Measurements from ENCODE around the gene MPC1L.

The MPC1L gene

GRCh38 chrX:40671126-40671525 is 47.9 kb downstream of the MPC1L start:
- Histone ChIP-seq H2AK5ac (ENCODE audit: low read length, severe bottlenecking) (no peak overlapping the region), H2AFZ (ENCODE audit: low read depth, low read length) (no peak overlapping the region), H3K18ac (ENCODE audit: low read depth in 1 of 2, low read length in 2 of 2) (no peak overlapping the region), H2BK120ac (ENCODE audit: low read depth, low read length) (no peak overlapping the region), H3K4me1 (ENCODE audit: control insufficient read depth, insufficient read depth, low read depth, low read length) (no peaks in the 10 kb centered on the region), H3K4ac (ENCODE audit: low read depth in 1 of 2, low read length in 2 of 2) (no peak overlapping the region), H3K23ac (ENCODE audit: low read length in 2 of 2) (no peak overlapping the region), H2BK15ac (ENCODE audit: low read depth, poor library complexity, severe bottlenecking) (no peak overlapping the region), H3K4me3 (ENCODE audit: insufficient read depth in 1 of 2, low read depth in 1 of 2, low read length in 2 of 2) (no peak overlapping the region), H2BK12ac (ENCODE audit: low read length in 2 of 2) (no peak overlapping the region), H3K27ac (ENCODE audit: low read length, poor library complexity, severe bottlenecking) (no peak overlapping the region), H4K8ac (ENCODE audit: low read length) (no peak overlapping the region), H3K9me3 (ENCODE audit: control insufficient read depth, low read length) (no peaks in the 10 kb centered on the region), H3K14ac (ENCODE audit: low read length in 2 of 2) (no peak overlapping the region), H3K9ac (ENCODE audit: low read length) (no peak overlapping the region), H2BK5ac (ENCODE audit: low read depth, low read length, poor library complexity, severe bottlenecking) (no peak overlapping the region), H3K4me2 (ENCODE audit: low read length, poor library complexity, severe bottlenecking) (no peak overlapping the region), H3K79me1 (replicated peaks; ENCODE audit: low read length, poor library complexity, severe bottlenecking) (peaks cover 10% of the 10 kb centered on the region), H3K27me3 (ENCODE audit: control insufficient read depth in 1 of 2, insufficient read depth in 1 of 2, low read length in 2 of 2) (peaks cover 0 to 15% of the 10 kb centered on the region in 2 experiments), H3K36me3 (ENCODE audit: control insufficient read depth in 1 of 2, insufficient read depth in 2 of 2, low read depth in 1 of 2, low read length in 2 of 2) (peaks cover 14 to 73% of the 10 kb centered on the region in 2 experiments), H4K91ac (ENCODE audit: low read length) (no peak overlapping the region)
- no peak for DNase-seq
- 98% methylated on average over 4 of the region's 6 CpGs for WGBS
